Fibroblast of lung (primary cell): ENCODE data around the gene LRP8.

ENCODE experiments used
- CTCF ChIP-seq, 2 donors: IDR thresholded peaks in 1 of 2; conservative IDR thresholded peaks in 1 of 2; 1 replicate in 1 of 2; 2 replicates in 1 of 2; pipeline ENCODE4 v1.5.1; 2011 to 2012; ENCODE audit warnings: low read length in 2 of 2, control low read depth in 1 of 2, inconsistent platforms in 1 of 2, low read depth in 1 of 2, mild to moderate bottlenecking in 1 of 2
- EZH2 ChIP-seq: IDR thresholded peaks from 2 replicates; pipeline ENCODE4 v1.5.1; 2012; ENCODE audit warnings: low read length, control low read depth, mild to moderate bottlenecking; ENCODE audit errors: missing control alignments

GRCh38 chr1:53298045-53298637, 29.7 kb downstream of the LRP8 start:
- TF ChIP-seq CTCF (conservative IDR thresholded peaks at IDR 0.05 in 1 of 2, IDR thresholded peaks at IDR 0.05 in 1 of 2; ENCODE audit: low read depth in 1 of 2, low read length in 2 of 2) (no peak), EZH2 (no peak)
